PC-3 (cell line): ENCODE results near the gene INO80C.

ENCODE experiments used
- EZH2 ChIP-seq: fragments of 300-600 bp; sonication (generic); IDR thresholded peaks from one replicate; pipeline ENCODE4 v1.6.1; 2017; ENCODE audit warnings: antibody characterized with exemption, mild to moderate bottlenecking, low read length; ENCODE audit not compliant: unreplicated experiment
- EZH2phosphoT487 ChIP-seq: fragments of 300-600 bp; sonication (generic); IDR thresholded peaks from 2 replicates; pipeline ENCODE4 v1.6.1; 2018; ENCODE audit warnings: mild to moderate bottlenecking, antibody characterized with exemption, low read length, borderline replicate concordance
- TF ChIP-seq, protein P1 (sequence below): fragments of 300-600 bp; sonication (generic); conservative IDR thresholded peaks from 2 replicates; pipeline ENCODE4 v1.5.1; 2017; ENCODE audit warnings: antibody characterized with exemption, low read depth, mild to moderate bottlenecking, low read length

- TF ChIP-seq, protein P1, sequence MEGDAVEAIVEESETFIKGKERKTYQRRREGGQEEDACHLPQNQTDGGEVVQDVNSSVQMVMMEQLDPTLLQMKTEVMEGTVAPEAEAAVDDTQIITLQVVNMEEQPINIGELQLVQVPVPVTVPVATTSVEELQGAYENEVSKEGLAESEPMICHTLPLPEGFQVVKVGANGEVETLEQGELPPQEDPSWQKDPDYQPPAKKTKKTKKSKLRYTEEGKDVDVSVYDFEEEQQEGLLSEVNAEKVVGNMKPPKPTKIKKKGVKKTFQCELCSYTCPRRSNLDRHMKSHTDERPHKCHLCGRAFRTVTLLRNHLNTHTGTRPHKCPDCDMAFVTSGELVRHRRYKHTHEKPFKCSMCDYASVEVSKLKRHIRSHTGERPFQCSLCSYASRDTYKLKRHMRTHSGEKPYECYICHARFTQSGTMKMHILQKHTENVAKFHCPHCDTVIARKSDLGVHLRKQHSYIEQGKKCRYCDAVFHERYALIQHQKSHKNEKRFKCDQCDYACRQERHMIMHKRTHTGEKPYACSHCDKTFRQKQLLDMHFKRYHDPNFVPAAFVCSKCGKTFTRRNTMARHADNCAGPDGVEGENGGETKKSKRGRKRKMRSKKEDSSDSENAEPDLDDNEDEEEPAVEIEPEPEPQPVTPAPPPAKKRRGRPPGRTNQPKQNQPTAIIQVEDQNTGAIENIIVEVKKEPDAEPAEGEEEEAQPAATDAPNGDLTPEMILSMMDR = no peak
- TF ChIP-seq EZH2 (no peak), EZH2phosphoT487 (no peak)
Measured at GRCh38 chr18:35443434-35443833, 54.3 kb downstream of the INO80C start.
